IMR-90 (cell line): ENCODE measurements around the gene LOX. TPM values are rescaled to one million over a fixed set of nuclear protein-coding genes. Genes with fewer than 3 reads are reported as not detected.

Experiments
- ATAC-seq: fragments of 200-7000 bp; cut with Tn5 transposase; 2 replicates; pipeline ENCODE4 v1.9.1; 2020; ENCODE audit warnings: low read depth, mild to moderate bottlenecking, moderate library complexity
- BruUV-seq: library from RNA; stranded (reverse); fragments of 400-500 nt; replicated peaks from 2 replicates; lab custom pipeline; 2021; lab: Mats Ljungman, UMichigan
- CTCF ChIA-PET: fragments of 300-600 bp; formaldehyde crosslinking; extraction: SDS; loops from one replicate; lab custom pipeline; 2021; ENCODE audit warnings: antibody characterized with exemption; lab: Yijun Ruan, JAX
- POLR2A ChIA-PET: fragments of 300-600 bp; sonication (Branson Sonifier 250); formaldehyde crosslinking; loops from one replicate; lab custom pipeline; 2022; ENCODE audit warnings: antibody characterized with exemption; ENCODE audit not compliant: unreplicated experiment; lab: Charles Lee
- DNase-seq: peaks from one replicate; pipeline ENCODE4 v3.0.0; 2013
- H2AFZ ChIP-seq: replicated peaks from 2 replicates; pipeline ENCODE3; 2013; ENCODE audit warnings: low read length, mild to moderate bottlenecking; ENCODE audit not compliant: poor library complexity
- H2AK5ac ChIP-seq: 2 replicates; pipeline ENCODE4 v1.6.1; 2013; ENCODE audit warnings: low read depth, low read length, inconsistent platforms
- H2AK9ac ChIP-seq: replicated peaks from 2 replicates; pipeline ENCODE3; 2013; ENCODE audit warnings: mild to moderate bottlenecking, low read depth, low read length, moderate library complexity; ENCODE audit not compliant: poor library complexity
- H2BK120ac ChIP-seq: 2 replicates; pipeline ENCODE4 v1.6.1; 2013; ENCODE audit warnings: low read depth, low read length, inconsistent platforms
- H2BK15ac ChIP-seq: 3 replicates; pipeline ENCODE4 v1.6.1; 2013; ENCODE audit warnings: low read depth, low read length, inconsistent platforms
- H2BK20ac ChIP-seq: 2 replicates; pipeline ENCODE4 v1.6.1; 2013; ENCODE audit warnings: low read depth, mild to moderate bottlenecking, inconsistent platforms, low read length, moderate library complexity
- H2BK5ac ChIP-seq: 2 replicates; pipeline ENCODE4 v1.6.1; 2013; ENCODE audit warnings: mild to moderate bottlenecking, low read depth, low read length, inconsistent platforms; ENCODE audit not compliant: poor library complexity, severe bottlenecking
- H3K14ac ChIP-seq: replicated peaks from 2 replicates; pipeline ENCODE4 v1.6.1; 2013; ENCODE audit warnings: low read depth, low read length, inconsistent platforms
- H3K18ac ChIP-seq: 2 replicates; pipeline ENCODE4 v1.6.1; 2013; ENCODE audit warnings: low read depth, low read length, control low read depth
- H3K23ac ChIP-seq: 2 replicates; pipeline ENCODE4 v1.6.1; 2013; ENCODE audit warnings: low read depth, low read length, inconsistent platforms
- H3K27ac ChIP-seq: 2 replicates; pipeline ENCODE4 v1.5.1; 2013; ENCODE audit warnings: mild to moderate bottlenecking, control low read depth, low read length; ENCODE audit not compliant: insufficient read depth
- H3K27me3 ChIP-seq: 2 replicates; pipeline ENCODE4 v1.6.1; 2013; ENCODE audit warnings: low read length; ENCODE audit not compliant: control insufficient read depth, insufficient read depth
- H3K36me3 ChIP-seq: 2 replicates; pipeline ENCODE4 v1.6.1; 2013; ENCODE audit warnings: low read length, mixed read lengths; ENCODE audit not compliant: control insufficient read depth, insufficient read depth
- H3K4ac ChIP-seq: 2 replicates; pipeline ENCODE4 v1.6.1; 2013; ENCODE audit warnings: low read depth, low read length, inconsistent platforms
- H3K4me1 ChIP-seq: 2 replicates; pipeline ENCODE4 v1.6.1; 2013; ENCODE audit warnings: low read length, mixed read lengths; ENCODE audit not compliant: control insufficient read depth, insufficient read depth
- H3K4me2 ChIP-seq: 2 replicates; pipeline ENCODE4 v1.6.1; 2013; ENCODE audit warnings: low read depth, mild to moderate bottlenecking, control low read depth, low read length, moderate library complexity
- H3K4me3 ChIP-seq: 2 replicates; pipeline ENCODE4 v1.5.1; 2013; ENCODE audit warnings: low read depth, mild to moderate bottlenecking, control low read depth, low read length, moderate library complexity; ENCODE audit not compliant: insufficient read depth
- H3K56ac ChIP-seq: 2 replicates; pipeline ENCODE4 v1.6.1; 2013; ENCODE audit warnings: low read length, inconsistent platforms; ENCODE audit not compliant: insufficient read depth; ENCODE audit errors: extremely low read depth
- H3K79me1 ChIP-seq, 2 experiments: 2 replicates each; pipeline ENCODE4 v1.6.1; 2013; ENCODE audit warnings: low read length in 2 of 2, inconsistent platforms in 1 of 2, low read depth in 1 of 2
- H3K9ac ChIP-seq: 2 replicates; pipeline ENCODE4 v1.6.1; 2013; ENCODE audit warnings: low read depth, low read length, control low read depth
- H3K9me1 ChIP-seq: 2 replicates; pipeline ENCODE4 v1.6.1; 2013; ENCODE audit warnings: low read length, inconsistent platforms; ENCODE audit not compliant: insufficient read depth
- H3K9me3 ChIP-seq: 2 replicates; pipeline ENCODE4 v1.6.1; 2013; ENCODE audit warnings: low read length; ENCODE audit not compliant: control insufficient read depth, insufficient read depth
- H4K20me1 ChIP-seq: 2 replicates; pipeline ENCODE4 v1.6.1; 2013; ENCODE audit warnings: low read length, inconsistent platforms; ENCODE audit not compliant: insufficient read depth
- H4K5ac ChIP-seq: 2 replicates; pipeline ENCODE4 v1.6.1; 2013; ENCODE audit warnings: mild to moderate bottlenecking, low read depth, low read length, control low read depth
- H4K8ac ChIP-seq, 2 experiments: 2 replicates each; pipeline ENCODE4 v1.6.1; 2013; ENCODE audit warnings: low read depth in 2 of 2, low read length in 2 of 2, control low read depth in 1 of 2, inconsistent platforms in 1 of 2
- H4K91ac ChIP-seq: 2 replicates; pipeline ENCODE4 v1.6.1; 2013; ENCODE audit warnings: low read depth, low read length, inconsistent platforms; ENCODE audit not compliant: insufficient read depth
- MAFK ChIP-seq: IDR thresholded peaks from 2 replicates; pipeline ENCODE4 v1.6.1; 2012; ENCODE audit warnings: low read depth, low read length, improper control_type of control experiment
- NFE2L2 ChIP-seq: fragments of 150-350 bp; IDR thresholded peaks from 2 replicates; pipeline ENCODE4 v1.6.1; 2016; ENCODE audit warnings: low read depth, mild to moderate bottlenecking, low read length
- SMC3 ChIP-seq: fragments of 150-350 bp; IDR thresholded peaks from 2 replicates; pipeline ENCODE4 v1.6.1; 2016; ENCODE audit warnings: low read depth, mild to moderate bottlenecking, antibody characterized with exemption, low read length, moderate library complexity
- dilution Hi-C: fragments of 300-500 bp; cut with HindIII; formaldehyde crosslinking; loops from one replicate; pipeline ENCODE4 v1.14.3; 2018; ENCODE audit warnings: low sequenced_read_pairs; ENCODE audit not compliant: unreplicated experiment
- in situ Hi-C: fragments of 300-500 bp; cut with MboI; formaldehyde crosslinking; loops from 3 replicates; pipeline ENCODE4 v1.14.3; 2019; ENCODE audit warnings: low sequenced_read_pairs, inconsistent platforms, mixed read lengths
- intact Hi-C: fragments of 100-400 bp; cut with micrococcal nuclease; formaldehyde crosslinking; loops from 2 replicates; pipeline ENCODE4 v1.10.0; 2022
- polyA plus RNA-seq, 3 experiments: library from polyadenylated mRNA; depleted of rRNA; stranded (reverse); fragments of >200 nt; gene quantifications; 2 replicates each; pipeline ENCODE4 v1.2.3, GENCODE V29; 2012; ENCODE audit warnings: low replicate concordance in 1 of 3
- total RNA-seq: library from RNA; depleted of rRNA; stranded (reverse); fragments of >200 nt; gene quantifications from 2 replicates; pipeline ENCODE4 v1.2.3, GENCODE V29; 2012
- TF ChIP-seq, protein P1 (sequence below): fragments of 150-350 bp; IDR thresholded peaks from 2 replicates; pipeline ENCODE4 v1.6.1; 2017; ENCODE audit warnings: mild to moderate bottlenecking, antibody characterized with exemption, low read length, low read depth

LOX gene
- total and polyA plus RNA-seq, 2 of the 4 experiments (the other 2 are of a cell fraction) = 277 to 662 TPM

- dilution Hi-C loops = no loop called here
- Histone ChIP-seq H3K36me3 (no peaks in the 10 kb centered on the region), H4K91ac (no peak overlapping the region), H3K18ac (no peak overlapping the region), H4K8ac (no peak overlapping the region), H2BK20ac (no peak overlapping the region), H3K4me1 (no peaks in the 10 kb centered on the region), H3K23ac (no peak overlapping the region), H3K4ac (no peak overlapping the region), H2AFZ (no peak overlapping the region), H3K4me2 (no peak overlapping the region), H4K20me1 (no peaks in the 10 kb centered on the region), H2AK5ac (no peak overlapping the region), H3K9ac (no peak overlapping the region), H3K4me3 (no peak overlapping the region), H2BK5ac (no peak overlapping the region), H2BK120ac (no peak overlapping the region), H3K27ac (no peak overlapping the region), H3K56ac (no peak overlapping the region), H3K9me1 (no peaks in the 10 kb centered on the region), H3K9me3 (no peaks in the 10 kb centered on the region), H3K27me3 (no peaks in the 10 kb centered on the region), H3K79me1 (no peaks in the 10 kb centered on the region; a peak in 1 of 4 replicates), H4K5ac (no peak overlapping the region), H2BK15ac (no peak overlapping the region), H3K14ac (no peak overlapping the region), H2AK9ac (no peak overlapping the region)
- BruUV-seq = no TSS peak
- POLR2A ChIA-PET = no interaction called here
- in situ Hi-C loops = no loop called here
- ATAC-seq (no peak), DNase-seq (no peak)
- TF ChIP-seq SMC3 (no peak), NFE2L2 (no peak), MAFK (peak; percentile 58)
- TF ChIP-seq, protein P1, sequence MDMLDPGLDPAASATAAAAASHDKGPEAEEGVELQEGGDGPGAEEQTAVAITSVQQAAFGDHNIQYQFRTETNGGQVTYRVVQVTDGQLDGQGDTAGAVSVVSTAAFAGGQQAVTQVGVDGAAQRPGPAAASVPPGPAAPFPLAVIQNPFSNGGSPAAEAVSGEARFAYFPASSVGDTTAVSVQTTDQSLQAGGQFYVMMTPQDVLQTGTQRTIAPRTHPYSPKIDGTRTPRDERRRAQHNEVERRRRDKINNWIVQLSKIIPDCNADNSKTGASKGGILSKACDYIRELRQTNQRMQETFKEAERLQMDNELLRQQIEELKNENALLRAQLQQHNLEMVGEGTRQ = no peak
- intact Hi-C loops = no loop called here
- CTCF ChIA-PET = interaction anchor here (0.6 kb wide), 1 partner anchor 774 kb away, joined by 3 read pairs; no protein-coding TSS in a partner anchor
Measured at GRCh38 chr5:122050959-122051358, 27.1 kb downstream of the LOX start.
